ENCODE results near the gene MYOM3.
"Not testable (repeated sequence)": the region's sequence is repeated elsewhere in the genome, so short reads cannot be mapped to it uniquely, and the experiment has no call there.

Gene MYOM3

DNA sequence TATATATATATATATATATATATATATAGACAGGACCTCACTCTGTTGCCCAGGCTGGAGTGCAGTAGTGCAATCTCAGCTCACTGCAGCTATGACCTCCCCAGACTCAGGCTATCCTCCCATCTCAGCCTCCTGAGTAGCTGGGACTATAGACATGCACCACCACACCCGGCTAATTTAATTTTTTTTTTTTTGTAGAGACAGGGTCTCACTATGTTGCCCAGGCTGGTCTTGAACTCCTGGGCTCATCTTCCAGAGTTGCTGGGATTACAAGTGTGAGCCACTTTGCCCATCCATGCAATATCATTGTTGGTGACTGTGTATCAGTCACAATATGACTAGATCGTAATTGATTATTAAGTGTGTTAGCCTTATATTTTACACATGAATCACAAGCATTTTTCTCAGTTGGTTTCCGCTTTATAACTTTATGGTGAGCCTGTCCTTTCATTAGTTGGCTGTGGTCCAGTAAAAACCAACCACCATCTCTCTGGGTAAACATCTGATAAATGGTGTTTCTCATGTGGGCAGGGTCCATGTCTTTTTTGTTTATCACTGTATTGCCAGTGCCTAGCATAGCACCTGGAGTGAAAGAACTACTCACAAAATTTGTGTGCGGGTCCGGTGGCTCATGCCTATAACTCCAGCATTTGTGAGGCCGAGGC lies 63.6 kb downstream of the MYOM3 start:
- DNase-seq (ENCODE audit: low read depth), result peak; percentile 16
- no peak overlapping the region for H3K4me3 ChIP-seq (ENCODE audit: control insufficient read depth, low read depth, low read length)
- TF ChIP-seq, protein P1, sequence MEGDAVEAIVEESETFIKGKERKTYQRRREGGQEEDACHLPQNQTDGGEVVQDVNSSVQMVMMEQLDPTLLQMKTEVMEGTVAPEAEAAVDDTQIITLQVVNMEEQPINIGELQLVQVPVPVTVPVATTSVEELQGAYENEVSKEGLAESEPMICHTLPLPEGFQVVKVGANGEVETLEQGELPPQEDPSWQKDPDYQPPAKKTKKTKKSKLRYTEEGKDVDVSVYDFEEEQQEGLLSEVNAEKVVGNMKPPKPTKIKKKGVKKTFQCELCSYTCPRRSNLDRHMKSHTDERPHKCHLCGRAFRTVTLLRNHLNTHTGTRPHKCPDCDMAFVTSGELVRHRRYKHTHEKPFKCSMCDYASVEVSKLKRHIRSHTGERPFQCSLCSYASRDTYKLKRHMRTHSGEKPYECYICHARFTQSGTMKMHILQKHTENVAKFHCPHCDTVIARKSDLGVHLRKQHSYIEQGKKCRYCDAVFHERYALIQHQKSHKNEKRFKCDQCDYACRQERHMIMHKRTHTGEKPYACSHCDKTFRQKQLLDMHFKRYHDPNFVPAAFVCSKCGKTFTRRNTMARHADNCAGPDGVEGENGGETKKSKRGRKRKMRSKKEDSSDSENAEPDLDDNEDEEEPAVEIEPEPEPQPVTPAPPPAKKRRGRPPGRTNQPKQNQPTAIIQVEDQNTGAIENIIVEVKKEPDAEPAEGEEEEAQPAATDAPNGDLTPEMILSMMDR (conservative IDR thresholded peaks at IDR 0.05; ENCODE audit: control insufficient read depth, insufficient read depth, low read depth, low read length), result no peak

DNA sequence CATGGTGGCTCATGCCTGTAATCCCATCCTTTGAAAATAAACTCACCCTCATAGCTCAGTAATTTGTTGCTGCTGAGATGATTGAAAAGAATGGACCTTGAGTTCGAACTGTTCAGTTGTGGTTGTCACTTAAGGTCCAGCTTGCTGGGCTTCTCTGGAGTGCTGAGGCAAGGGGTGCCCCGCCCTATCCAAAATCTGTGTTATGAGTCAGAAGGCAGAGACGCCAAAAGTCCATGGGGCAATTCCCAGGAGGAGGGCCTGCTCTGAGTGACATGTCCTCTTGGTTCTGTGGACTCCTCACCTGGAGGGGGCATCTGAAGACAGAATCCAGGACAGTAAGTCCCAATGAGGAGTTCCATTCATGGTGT lies 64.8 kb downstream of the MYOM3 start:
- TF ChIP-seq, protein P1 (conservative IDR thresholded peaks at IDR 0.05; ENCODE audit: control insufficient read depth, insufficient read depth, low read depth, low read length), result no peak
- DNase-seq (ENCODE audit: low read depth), result peak; percentile 83
- no peak overlapping the region for H3K4me3 ChIP-seq (ENCODE audit: control insufficient read depth, low read depth, low read length)

DNA sequence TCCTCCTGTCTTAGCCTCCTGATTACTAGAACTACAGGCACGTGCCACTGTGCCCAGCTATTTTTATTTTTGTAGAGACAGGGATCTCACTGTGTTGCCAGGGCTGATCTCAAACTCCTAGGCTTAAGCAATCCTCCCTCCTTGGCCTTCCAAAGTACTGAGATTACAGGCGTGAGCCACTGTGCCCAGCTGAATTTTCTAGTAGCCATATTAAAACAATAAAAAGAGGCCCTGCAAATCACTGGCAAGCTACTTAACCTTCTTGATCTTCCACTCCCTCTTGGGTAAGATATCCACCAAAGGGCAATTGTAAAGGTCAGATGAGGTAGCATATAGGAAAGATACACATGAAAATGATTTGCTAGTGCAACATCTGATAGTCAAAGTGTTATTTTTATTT lies 66.2 kb downstream of the MYOM3 start:
- H3K4me3 ChIP-seq (ENCODE audit: control insufficient read depth, low read depth, low read length), result no peak overlapping the region
- TF ChIP-seq, protein P1 (conservative IDR thresholded peaks at IDR 0.05; ENCODE audit: control insufficient read depth, insufficient read depth, low read depth, low read length), result no peak
- DNase-seq (ENCODE audit: low read depth), result peak; percentile 58

DNA sequence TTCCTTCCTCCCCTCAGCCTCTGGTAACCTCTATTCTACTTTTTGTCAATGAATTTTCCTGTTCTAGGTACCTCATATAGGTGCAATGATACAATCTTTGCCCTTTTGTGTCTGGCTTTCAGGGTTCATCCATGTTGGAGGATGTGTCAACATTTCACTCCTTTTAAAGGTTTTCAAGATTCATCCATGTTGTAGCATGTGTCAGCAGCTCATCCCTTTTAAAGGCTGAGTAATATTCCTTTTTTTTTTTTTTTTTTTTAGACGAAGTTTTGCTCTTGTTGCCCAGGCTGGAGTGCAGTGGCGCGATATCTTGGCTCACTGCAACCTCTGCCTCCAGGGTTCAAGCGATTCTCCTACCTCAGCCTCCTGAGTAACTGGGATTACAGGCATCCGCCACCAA lies 67.3 kb downstream of the MYOM3 start:
- DNase-seq (ENCODE audit: low read depth); H3K4me3 ChIP-seq (ENCODE audit: control insufficient read depth, low read depth, low read length): not testable (repeated sequence)

DNA sequence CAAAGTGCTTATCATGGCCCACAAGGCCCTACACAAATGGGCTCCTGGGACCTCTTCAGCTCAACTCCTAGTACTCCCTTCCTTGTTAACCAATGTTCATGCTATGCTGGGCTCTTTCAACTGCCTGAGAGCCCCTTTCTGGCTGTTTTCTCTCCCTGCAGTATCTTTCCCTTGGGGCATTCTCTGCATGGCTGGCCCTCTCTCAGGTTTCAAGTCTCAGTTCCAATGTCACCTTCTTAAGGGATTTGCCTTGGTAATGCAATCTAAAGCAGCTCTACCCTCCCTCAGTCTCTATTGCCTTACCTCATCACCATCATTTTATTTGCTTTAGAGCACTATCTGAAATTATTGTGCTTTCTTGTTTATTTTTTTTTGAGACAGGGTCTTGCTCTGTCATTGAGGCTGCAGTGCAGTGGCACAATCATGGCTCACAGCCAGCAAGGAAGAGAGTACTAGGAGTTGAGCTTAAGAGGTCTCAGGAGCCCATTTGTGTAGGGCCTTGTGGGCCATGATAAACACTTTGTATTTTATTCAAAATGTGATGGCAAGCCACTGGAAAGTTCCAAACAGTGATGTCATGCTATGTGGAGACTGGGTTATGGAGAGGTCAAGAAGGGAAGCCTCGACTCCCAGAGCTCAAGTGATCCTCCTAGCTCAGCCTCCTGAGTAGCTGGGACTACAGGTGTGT lies 68.4 kb downstream of the MYOM3 start:
- no peak overlapping the region for H3K4me3 ChIP-seq (ENCODE audit: control insufficient read depth, low read depth, low read length)
- TF ChIP-seq, protein P1 (conservative IDR thresholded peaks at IDR 0.05; ENCODE audit: control insufficient read depth, insufficient read depth, low read depth, low read length), result no peak
- DNase-seq (ENCODE audit: low read depth), result no peak

DNA sequence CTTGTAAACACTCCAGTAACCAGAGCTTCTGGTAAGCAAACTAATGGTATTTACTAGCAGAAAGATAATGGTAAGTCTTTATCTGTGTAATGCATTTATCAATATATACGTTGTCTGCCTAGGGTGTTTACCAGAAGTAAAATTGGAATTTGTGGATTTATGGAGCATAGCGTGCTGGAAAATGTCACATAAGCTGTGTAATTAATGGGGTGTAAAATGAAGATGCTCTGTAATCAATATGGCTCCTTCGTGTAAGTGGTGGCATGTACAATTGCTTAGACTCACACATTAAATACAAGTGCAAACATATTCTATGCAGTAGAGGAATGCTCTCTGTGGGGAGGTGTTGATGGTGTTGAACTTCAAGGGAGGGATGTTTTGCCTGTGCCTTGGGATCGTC lies 69.6 kb downstream of the MYOM3 start:
- TF ChIP-seq, protein P1 (conservative IDR thresholded peaks at IDR 0.05; ENCODE audit: control insufficient read depth, insufficient read depth, low read depth, low read length), result no peak
- H3K4me3 ChIP-seq (ENCODE audit: control insufficient read depth, low read depth, low read length), result no peak overlapping the region
- DNase-seq (ENCODE audit: low read depth), result no peak

DNA sequence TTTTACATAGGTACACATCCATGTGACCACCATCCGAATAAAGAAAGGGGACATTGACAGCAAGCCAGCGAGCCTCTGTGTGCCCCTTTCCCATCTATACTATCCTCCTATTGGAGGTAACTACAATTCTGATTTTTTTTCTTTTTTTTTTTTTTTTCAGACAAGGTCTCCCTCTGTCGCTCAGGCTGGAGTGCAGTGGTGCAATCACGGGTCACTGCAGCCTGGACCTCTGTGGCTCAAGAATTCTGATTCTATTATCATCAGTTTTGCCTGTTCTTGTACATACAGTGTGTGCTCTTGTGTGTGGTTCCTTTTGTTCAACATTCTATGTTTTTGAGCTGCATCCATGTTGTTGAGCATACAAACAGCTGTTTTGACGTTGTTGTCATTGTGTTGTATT lies 75.8 kb downstream of the MYOM3 start:
- H3K4me3 ChIP-seq (ENCODE audit: control insufficient read depth, low read depth, low read length), result no peak overlapping the region
- DNase-seq (ENCODE audit: low read depth), result no peak
- TF ChIP-seq, protein P1 (conservative IDR thresholded peaks at IDR 0.05; ENCODE audit: control insufficient read depth, insufficient read depth, low read depth, low read length), result no peak

Data from fibroblast of mammary gland (primary cell).